ENCODE data around the gene COLEC12. TPM values are rescaled to one million over a fixed set of nuclear protein-coding genes. Genes with fewer than 3 reads are reported as not detected.

COLEC12 gene
- total RNA-seq, 1 donor from 2014 or later: 13.5 TPM

DNA sequence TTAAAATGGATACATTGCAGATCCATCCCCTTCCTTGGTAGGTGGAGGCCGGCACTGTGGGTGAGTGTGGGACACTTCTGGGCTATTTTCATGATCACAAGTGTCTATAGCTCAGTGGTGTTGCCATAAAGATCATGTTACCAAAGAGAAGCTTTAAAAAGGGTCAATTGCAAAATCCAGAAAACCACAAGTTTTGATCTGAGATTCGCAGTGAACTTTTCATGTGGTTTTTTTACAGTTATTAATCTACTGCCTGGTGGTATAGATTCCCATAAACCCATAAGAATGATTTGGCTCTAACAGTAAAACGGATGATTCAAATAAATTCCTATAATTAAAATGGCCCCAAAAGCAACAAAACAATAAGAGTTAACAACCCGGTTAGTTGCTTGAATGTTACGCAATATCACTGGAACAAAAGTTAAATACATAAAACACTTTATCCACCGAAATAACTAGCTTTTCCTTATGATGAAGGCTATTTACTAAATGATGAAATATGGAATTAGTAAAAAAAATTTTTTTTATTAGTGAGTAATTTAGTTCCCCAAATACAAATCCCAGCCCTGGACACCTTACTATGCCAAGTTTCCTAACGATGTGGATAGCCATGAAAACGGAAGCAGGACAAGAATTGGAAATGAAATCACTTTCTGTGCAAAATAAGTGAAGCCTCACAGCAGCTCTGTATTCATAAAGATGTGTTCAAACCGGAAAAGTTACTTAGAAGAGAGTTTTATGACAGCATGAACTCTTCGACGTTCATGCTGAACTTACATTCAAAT is 137.0 kb downstream of the COLEC12 start:
- no peak for DNase-seq (ENCODE audit: low read depth, low spot score)

DNA sequence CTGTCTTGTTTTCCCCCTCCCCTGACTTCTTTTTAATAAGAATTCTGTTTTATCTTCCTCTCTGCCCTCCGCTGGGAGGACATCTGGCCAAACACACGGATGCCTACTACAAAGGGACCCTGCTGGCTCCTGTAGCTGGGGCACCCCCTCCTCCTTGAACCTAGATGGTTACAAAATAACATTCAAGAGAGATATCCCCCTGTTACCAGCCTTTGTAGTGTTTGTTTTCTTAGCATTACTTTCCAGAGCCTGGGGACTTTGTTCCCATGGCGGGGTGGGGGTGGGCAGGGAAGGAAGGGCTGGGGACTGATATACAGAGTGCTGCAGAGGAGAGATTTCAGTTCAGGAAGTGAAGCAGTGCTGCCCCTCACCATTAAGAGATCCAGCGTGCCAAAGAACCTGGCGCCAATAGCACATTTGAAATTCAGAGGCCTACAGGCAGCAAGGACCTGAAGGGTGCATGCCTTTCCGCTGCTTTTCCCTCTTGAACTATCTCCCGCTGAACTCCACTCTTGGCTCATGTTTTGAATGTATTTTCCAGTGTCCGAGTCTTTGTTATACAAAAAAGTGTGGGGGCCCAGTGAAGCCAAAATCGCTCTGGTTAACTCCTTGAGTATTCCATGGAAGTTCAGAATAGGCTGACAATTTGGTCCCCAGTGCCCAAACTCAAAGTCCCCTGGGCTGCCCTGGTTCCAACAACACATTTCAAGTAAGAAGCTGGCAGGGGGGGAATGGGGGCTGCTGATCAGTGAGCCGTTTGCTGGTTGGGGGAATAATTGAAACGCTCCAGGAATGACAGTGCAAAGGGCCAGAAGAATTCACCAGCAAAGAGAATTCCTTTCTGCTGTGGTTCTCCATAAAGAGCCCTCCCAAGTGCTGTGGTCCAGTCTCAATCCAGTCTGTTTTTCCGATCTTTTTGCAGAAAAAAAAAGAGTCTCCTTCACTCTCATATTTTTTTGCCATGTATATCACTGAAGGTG is 137.9 kb downstream of the COLEC12 start:
- no peak for DNase-seq (ENCODE audit: low read depth, low spot score)

DNA sequence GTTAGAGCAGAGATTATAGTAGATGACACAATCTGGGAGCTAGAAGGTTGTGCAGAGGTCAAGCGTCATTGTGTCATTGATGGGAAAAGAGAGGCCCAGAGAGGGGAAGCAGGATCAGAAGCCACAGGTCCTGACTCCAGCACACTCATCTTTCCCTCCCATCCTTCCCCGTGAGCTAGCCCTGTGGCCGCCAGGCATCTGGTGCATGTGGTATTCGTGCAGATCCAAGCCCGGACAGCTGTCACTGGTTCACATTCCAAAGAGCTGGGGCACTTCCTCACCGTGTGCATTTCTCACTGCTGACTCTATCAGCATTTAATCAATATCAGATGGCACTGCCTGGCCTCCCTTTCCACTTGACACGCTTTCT is 138.6 kb downstream of the COLEC12 start:
- DNase-seq (ENCODE audit: low read depth, low spot score): no peak

DNA sequence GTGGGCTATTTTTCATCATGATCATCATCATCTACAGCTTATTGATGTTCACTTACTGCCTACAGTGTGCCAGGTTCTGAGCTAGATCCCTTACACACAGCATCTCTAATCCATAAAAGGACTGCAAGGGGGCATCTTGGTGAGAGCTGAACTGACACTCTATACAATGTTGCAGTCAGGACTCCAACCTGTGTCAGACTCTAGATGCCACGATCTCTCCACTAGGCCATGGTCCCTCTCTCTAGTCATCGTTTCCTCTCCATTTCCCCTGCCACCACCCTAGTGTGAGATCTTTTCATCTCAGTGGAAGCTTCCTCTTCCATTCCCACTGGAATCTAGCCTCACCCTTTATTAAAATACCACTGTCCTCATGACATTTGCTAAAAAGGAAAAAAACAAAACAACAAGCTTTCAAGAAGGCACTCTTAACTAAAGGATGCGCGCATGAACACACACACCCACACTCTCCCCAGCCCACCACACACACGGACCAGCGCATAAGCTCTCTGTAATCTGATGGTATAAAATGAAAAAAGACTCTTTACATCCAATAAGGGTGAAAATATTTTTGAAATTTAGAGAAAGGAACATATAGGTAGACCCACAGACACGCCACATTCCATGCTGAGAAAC is 139.3 kb downstream of the COLEC12 start:
- no peak for DNase-seq (ENCODE audit: low read depth, low spot score)

DNA sequence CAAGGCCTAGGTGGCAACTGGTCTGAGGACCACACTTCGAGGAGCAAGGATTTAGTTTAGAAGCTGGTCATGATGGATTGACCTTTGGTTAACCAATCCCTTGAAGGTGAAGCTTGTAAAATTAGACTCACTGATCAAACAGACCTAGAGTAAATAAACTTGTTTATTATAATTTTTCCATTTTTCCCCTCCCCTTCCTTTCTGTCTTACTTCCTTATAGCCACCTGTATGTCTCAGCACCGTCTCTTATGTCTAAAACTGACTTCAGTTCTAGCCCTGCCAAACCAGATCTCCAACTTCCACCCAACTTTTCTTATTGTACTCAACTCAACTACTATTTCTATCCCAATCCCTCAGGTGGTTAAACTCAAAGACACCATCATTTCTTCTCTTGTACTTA is 139.8 kb downstream of the COLEC12 start:
- DNase-seq (ENCODE audit: low read depth, low spot score): no peak

DNA sequence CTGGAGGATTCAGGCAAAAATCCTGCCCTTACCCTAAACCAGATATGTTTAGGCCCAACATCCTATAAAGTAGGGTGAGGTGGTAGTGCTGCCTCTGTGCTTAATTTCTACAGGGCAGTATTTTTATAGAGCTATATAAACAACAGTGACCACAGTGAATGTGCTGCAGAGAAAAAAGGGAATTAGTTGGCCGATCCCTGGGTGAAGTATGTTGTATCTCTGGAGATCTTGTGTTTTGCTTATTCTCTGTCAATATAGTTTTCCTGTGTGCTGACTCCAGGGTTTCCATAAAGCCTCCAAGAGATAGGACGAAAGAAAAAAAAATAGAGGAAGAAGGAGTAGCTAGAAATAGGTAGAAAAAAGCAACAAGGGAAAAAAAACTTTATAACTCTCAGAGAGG is 143.7 kb downstream of the COLEC12 start:
- DNase-seq (ENCODE audit: low read depth, low spot score): no peak

DNA sequence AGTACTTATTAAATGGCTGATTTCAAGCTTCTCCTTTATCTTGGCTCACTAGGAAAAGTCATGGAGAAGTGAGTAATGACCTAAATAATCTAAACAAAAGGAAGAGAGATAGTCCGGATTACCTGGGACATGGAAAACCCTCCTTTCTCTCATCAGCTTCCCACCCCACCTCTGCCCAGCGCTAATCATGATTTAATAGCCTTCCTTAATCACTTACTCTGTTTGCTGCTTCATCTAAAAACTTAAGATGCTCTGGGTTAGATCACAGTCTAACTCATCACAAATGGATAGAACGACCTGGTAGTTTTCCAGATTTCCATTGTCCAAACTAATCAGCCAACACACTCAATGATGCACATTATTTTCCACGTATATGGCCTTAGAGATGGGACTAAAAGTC is 144.8 kb downstream of the COLEC12 start:
- DNase-seq (ENCODE audit: low read depth, low spot score): no peak

DNA sequence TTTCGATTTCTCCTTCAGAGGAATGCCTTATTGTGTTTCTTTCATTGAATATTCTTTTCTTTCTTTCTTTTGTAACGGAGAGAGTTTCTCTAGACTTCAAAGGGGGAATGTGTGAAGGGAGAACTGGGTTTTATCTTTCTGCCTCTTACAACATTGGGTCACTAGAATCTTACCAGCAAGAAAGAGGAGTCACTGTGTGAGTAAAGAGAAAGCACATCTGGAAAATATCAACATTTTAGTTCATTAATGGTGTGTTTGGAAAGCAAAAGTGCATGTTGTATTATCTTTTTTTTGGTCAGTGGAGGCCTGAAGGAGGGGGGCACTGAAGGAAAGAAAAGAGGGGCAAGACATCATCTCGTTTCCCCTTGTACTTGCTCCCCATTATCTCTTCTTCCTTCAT is 146.0 kb downstream of the COLEC12 start:
- no peak for DNase-seq (ENCODE audit: low read depth, low spot score)

DNA sequence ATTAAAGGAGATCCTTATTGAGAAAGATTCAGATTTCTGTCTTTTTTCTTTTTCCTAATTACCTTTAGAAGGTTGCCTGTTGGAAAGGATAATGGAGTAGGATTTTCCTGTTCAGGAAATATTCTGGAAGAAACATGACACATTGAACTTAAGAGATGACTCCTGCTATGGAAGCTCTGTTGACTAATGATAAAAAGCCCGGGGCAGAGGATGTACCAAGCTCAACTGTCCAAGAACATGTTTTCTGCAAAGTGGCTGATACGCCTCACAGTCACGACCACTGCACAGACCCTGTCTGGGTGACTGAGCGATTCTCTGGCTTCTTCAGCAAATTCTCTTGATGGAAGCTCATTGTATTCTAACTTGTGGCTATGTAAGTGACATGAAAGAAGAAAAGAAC is 146.5 kb downstream of the COLEC12 start:
- DNase-seq (ENCODE audit: low read depth, low spot score): no peak

DNA sequence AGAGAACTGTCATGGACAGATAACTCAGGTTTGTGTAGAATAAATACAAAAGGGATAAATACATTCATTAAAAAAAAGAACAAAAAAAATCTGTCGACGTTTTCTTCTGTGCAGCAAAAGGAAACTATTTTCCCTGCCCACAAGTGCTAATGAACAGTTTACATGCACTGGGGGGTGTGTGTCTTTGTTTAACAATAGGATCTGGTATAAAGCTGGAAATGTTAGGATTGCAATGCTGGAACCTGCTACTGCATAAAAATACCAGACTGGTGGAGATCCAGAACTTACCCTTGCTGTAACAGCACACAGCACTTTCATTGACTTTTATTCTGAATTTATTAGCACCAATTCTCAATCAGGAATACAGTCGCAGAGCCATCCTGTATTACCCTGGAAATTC is 148.1 kb downstream of the COLEC12 start:
- DNase-seq (ENCODE audit: low read depth, low spot score): no peak

DNA sequence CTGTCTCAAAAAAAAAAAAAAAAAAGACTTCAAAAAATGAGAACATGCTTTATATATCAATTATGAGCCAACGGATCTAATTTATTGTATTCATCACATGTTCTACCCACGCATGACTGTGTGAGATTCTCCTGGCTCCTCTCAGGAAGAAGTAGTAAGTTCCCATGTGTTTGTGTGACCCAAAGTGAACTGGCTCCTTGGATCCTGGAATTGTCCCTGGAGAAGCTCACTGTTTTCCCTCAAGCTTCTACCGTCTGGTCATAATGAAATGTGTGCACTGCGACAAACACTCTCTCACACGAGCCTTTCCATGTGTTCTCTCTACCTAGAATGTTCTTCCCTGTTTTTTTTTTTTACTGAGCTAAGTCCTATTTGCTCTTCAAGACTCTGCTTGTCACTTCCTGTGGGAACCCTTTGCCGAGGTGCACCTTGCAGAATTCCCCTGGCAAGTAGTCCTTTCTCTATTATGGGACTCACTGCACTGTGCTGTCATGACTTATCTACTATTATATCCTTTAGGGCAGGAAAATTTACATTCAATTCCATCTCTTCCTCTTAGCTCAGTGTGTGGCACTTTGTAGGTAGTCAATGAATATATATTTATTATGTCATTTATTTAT is 149.4 kb downstream of the COLEC12 start:
- DNase-seq (ENCODE audit: low read depth, low spot score): no peak

DNA sequence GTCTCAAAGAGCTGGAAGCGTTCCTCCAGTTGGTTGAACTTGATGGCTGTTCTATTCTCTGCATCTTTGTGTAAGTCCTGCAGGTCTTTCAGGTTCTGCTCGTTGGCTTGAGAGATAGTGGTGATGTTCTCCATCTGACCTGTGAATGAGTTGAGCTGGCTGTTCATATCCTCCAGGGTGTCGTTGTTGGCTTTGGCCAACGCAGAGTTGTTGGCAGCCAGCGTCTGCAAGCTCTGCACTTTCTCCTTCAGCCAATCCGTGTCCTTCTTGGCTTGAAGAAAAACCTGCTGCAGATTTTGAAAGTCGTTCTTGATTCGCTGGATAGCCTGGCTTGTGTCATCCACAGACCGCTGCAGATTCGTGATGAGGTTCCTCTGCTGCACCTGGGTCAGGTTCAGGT is 153.9 kb downstream of the COLEC12 start:
- DNase-seq (ENCODE audit: low read depth, low spot score): no peak

DNA sequence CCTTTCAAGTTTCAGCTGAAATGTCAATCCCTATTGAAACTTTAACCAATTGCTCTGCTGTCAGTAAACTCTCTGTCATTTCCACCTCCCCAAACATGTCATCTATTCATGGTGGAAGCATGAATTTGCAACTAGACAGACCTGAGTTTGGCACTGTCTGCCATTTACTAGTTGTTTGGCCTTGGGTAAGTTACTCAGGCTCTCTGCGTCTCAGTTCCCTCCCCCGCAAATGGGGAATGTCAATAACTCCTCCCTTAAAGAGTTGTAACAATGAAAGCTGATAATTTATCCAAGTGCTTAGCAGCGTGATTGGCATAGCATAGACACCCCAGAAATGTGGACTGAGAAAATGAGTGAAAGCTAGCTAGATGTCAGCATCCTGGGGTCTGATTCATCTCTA is 159.4 kb downstream of the COLEC12 start:
- no peak for DNase-seq (ENCODE audit: low read depth, low spot score)

DNA sequence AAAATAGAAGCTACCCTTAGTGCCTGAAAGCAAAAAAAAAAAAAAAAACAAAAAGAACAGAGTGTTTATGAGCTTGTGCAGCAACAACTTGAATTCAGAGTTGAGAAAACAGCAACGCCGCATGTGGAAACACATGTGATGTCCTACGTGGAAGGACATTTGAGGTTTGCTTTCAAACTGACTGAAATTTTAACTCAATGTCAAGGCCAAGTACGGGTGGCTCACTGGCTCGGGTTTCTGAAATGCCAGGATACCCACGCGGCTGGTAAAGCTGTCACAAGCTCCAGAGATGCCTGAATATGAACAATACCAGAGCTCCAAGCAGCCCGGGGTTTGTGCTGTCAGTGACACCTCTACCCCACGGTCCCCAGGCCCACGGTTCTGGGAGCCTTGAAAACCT is 160.5 kb downstream of the COLEC12 start:
- DNase-seq (ENCODE audit: low read depth, low spot score): no peak

DNA sequence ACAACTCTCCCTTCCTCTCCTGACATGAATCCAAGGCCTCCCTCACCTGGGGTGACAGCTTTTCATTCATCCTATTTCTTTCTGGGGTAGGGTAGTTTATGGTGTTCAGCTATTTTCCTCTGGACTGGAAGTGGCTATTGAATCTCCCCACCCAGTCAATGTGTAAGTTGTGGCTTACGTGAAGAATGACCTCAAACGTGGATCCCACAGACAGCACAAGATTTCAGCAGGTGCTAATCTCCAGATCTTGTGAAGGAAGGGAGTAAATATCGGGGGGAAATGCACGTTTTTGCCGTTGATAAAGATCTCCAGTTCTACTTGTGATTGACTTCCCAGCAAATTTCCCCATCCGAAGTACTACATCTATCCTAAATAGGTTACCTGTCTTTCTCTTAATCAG is 161.3 kb downstream of the COLEC12 start:
- no peak for DNase-seq (ENCODE audit: low read depth, low spot score)

DNA sequence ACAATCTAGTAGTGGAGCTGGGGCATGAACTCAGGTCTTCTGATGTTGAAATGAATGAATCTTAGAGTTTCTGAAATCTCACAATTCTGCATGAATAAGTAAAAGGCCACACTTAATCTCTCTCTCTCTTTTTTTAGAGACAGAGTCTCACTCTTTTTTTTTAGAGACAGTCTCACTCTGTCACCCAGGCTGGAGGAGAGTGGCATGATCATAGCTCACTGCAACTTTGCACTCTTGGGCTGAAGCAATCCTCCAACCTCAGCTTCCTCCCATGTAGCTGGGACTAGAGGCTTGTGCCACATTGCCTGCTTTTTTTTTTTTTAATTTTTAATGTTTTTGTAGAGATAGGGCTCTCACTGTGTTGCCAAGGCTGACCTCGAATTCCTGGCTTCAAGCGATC is 163.8 kb downstream of the COLEC12 start:
- DNase-seq (ENCODE audit: low read depth, low spot score): no peak

DNA sequence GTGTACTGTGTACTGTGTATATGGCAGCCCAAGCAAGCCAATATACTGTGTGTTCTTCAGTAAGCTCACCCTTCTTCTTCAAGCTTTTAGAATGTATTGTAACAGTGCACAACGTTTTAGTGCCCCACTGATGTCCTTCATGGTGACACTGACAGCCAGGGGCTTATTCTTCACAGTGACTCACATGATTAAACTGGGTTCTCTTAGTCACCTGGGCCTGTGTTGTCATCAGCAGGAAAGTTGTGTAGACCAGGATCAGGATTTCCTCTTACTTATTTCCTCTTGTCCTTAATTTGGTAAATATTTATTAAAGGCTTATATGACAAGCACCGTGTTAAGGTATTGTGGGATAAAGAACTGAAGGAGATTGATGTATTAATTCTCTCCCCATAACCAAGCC is 164.8 kb downstream of the COLEC12 start:
- DNase-seq (ENCODE audit: low read depth, low spot score): no peak

DNA sequence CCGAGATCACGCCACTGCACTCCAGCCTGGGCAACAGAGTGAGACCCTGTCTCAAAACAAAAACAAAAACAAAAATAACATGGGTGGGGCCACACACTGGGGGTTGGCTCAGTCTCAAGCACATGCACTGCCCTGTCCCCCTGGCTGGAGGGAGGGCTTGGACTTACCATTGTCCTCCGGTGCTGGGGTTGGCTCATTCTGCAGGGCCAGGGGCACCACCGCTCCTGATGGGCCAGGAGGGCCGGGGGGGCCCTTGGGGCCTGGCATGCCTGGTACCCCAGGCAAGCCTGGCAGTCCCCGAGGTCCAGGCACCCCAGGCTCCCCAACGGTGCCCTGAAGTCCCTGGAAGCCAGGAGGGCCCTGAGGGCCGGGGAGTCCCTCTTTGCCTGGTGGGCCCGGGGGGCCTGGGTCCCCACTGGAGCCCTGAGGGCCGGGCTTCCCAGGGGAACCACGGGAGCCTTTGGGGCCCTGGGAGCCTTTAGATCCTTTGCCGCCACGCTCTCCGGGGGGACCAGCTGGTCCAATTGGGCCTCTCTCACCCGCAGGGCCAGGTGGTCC is 165.8 kb downstream of the COLEC12 start:
- no peak for DNase-seq (ENCODE audit: low read depth, low spot score)

DNA sequence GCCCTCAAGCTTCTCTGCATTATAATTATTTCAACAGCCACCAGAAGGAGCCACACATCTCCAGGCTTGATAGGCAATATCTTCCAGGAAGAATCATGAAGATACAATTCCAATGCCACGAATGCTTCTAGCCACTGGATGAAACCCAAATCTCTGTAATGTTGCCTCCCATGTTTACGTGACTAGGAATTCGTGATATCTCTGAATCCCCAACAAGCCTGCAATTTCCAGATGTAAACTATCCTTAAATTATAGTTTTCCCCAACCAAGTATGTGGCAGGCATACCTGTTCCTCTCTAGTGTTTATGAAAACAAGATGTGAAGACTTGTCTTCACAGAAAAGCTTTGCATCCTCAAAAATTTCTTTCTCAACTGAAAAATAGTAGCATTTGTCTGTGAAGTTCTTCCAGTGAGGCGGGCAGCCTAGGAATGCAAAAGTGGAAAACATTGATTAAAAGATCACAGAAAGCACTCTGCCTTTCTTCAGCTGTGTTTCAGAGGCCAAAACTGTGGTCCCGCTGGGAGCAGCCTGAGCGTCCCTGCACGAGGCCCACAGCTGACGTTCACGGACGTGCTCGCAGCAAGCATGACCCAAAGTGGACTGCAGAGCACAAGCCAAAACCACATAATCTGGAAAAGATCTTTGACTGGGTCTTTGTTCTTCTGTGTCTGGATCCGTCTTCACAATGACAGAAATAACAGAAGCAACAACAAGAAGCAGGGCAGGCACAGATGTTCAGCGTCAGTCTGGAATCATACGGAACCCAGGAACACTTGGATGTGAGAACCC is 167.6 kb downstream of the COLEC12 start:
- no peak for DNase-seq (ENCODE audit: low read depth, low spot score)

DNA sequence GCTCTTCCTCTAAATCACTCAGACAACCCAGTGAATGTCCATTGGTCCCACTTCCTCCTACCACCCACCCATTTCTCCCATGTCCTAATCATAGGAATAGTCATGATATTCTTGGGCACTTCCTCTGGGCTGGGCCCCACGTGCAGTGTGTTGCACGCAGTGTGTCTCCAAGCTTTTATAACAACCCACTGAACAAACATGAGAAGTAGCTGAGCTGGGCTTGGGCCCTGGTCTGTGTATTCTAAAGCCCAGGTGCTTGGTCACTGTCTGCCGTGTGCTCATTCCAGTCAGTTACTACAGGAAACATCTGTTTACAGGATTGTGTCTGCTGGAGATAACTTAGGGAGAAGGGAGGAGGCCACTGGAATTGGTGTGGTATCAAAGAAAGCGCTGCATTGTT is 168.5 kb downstream of the COLEC12 start:
- peak; percentile 44 for DNase-seq (ENCODE audit: low read depth, low spot score)

Measured in pulmonary artery endothelial cell (primary cell).